GM21737 (cell line): ENCODE results near the gene TMPRSS3.

Experiments
- ATAC-seq: cut with Tn5 transposase; IDR thresholded peaks from one replicate; pipeline ENCODE4 v1.9.1; 2021; ENCODE audit warnings: mild to moderate bottlenecking, moderate library complexity; ENCODE audit not compliant: unreplicated experiment

TMPRSS3 gene

DNA sequence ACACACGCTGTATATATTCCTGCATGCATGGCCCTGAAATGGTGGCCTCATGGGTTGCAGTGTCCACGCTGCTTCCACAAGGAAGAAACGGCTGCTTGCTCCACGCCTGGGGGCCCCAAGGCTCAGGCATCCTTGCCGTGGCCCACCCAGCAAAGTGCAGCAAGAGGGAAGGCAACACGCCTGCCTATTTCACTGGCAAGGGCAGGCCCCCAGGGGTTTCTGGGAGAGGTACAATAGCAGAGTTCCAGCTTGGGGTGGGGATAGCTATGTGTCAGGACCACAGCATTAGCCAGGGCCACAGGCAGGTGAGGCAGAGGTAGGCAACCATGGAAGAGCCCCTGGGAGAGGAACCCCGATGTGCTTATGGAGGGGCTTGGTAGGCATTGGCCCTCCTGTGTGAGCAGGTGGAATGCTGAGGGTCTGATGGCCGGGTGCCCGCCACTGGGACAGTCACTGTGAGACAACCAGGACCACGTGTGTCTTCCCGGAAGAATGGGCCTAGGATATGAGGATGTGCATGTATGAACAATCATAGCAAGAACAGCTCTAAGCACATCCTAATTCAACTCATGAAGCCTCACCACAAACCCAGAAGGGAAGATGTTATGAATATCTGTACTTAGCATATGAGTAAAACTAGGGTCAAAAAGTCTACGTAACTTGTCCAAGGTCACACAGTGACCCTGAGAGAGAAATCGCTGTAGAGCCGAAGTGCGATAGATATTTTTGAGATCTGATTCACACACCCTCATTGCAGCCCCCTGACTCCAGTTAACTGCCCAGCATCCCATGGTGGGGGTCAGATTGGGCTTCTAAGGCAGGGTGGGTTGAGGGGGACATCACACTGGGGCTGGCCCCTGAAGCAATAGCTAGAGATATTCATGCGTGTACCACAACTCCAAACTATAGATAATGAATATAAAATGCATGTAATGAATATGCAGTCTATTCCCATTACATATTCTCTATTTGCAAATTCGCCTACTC lies 56.8 kb downstream of the TMPRSS3 start:
- no peak for ATAC-seq

GRCh38 chr21:42337830-42338728 lies 57.8 kb downstream of the TMPRSS3 start:
- no peak for ATAC-seq

DNA sequence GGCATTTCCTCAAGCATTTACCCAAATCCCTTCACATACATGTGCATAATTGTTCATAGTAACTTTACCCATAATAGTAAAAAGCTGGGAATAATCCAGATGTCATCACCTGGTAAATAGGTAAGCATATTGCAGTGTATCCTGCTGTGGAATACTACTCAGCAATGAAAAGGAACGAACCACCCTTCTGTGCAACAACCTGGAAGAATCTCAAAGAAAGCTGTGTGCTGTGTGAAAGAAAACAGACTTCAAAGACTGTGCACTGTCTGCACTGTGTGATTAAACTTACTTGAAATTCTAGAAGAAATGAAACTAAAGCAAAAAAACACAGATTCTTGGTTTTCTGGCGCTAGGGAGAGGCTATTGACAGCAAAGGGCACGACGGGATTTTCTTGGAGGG lies 58.6 kb downstream of the TMPRSS3 start:
- ATAC-seq, result no peak

- ATAC-seq, result no peak
Observed at GRCh38 chr21:42336054-42336453, 59.8 kb downstream of the TMPRSS3 start.

GRCh38 chr21:42332557-42333317 lies 63.1 kb downstream of the TMPRSS3 start:
- ATAC-seq, result no peak

DNA sequence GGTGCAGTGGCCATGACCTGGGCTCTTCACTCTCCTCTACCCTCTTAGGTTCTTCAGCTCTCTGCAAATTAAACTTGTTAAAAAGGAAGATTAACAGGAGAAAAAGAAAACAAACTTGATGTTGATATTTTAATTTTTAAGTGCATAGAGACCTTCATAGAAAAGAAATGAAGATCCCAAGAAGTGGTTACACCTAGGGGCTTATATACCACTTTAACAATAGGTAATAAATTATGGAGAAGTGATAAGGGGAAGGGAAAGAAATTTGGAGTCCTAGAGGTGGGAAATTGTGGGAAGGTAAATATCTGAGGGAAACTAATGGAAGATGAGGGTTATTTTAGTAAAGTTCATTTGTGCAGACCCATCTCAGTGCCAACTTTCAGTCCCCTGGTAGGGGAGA lies 64.2 kb downstream of the TMPRSS3 start:
- no peak for ATAC-seq

DNA sequence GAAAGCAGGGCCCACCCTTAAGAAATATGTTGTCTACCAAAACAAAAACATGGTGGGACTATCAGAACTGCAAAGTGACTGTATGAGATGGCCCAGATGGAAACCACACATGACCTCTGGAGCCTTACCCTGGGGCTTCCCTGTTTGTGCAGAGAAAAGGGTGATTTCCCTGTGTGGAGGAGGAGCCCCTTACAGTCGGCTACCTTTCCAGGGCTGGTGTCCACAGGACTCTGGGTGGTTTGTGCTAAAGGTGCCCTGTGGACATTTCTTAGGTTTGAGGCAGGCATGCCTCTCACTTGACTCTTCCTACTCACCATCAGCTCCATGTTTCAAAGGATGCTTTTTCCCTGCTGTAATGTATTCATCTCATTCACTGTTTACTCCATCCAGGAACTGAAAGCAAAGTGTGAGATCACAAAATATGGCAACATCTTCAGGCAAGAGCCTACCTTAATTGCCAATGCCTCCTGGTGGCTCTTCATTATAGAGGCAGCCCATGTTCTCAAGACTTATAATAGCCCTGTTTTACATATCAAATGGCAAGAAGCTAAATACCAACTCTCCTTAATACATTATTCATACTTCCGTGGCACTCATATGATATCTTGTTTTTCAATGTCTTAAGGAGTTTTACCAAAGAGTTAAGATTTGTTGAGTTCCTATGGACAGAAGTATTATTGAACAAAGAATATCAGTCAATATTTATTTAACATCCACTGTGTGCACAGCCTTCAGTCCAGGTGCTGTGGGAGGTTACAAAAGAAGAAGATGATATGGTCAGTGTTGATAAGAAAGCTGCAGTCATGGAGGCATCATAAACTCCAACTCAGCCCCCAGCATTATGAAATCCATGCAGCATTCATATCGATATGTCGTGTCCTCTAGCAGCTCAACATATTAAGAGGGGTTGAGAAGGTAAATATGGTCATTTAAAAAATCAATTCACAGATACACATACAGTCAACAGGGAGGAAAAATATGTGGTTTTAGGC lies 65.2 kb downstream of the TMPRSS3 start:
- no peak for ATAC-seq

DNA sequence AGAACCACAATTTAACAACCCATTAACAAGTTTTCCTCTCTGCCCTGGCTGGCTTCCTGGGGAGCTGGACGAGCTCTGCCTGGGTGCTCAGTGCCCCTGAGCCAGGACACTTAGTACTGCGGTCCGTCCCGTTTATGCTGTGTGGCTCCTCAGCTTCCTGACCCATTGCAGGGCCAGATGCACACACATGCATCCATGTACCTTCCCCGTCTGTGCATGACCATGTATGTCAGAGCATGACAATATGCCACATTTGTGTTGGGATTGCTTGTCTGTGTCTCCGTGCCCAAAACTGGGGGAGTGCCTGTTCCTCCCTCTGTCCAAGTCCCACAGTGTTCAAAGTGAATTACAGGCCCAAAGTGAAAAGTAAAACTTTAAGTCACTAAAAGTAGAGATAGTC lies 71.0 kb downstream of the TMPRSS3 start:
- ATAC-seq, result no peak
